ENCODE measurements around the gene KIAA0408.
A peak's percentile ranks its signal among the peaks of the same experiment; 100 is the strongest.

The KIAA0408 gene

DNA sequence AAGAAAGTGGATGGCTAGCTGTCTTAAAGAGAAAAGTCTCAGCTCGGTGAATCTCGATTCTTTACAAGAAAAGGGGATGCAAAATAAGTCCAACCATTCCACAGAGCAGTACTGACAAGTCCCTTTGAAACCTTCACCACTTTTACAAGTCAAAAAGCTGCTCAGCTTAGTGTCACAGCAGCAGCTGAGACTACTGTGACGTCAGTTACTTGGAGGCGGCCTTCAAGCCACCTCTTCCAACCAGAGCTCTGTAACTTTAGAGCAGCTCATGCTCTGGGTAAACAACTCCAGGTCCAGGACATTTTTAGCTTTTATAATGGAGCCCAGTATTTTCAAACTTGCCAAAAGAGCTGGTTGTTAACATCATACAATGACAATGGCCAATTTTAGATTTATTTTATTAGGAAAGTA lies at the start of gene KIAA0408:
Gene KIAA0408, minus strand, starts transcription at position 159 of the 411 bp plus-strand sequence. CDS start 5,408 bp downstream, outside the sequence.
- no peak for DNase-seq

DNA sequence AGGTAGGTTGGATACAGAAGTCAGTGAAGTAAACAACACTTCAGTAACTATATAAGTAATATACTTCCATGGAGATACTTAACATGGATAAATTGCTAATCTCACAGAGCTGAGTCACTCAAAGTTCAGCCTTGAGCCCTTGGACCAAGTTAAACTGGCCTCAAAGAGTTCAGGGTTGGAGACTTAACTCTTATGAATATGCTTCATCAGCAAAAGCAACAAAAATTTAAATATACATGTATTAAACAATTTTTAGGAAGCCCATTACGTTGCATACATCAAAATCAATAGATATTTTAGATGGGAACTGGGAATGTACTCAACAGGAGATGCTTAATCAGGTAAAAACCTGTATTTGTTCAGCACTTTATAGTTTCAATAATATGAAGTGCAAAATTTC lies 47.7 kb upstream of the KIAA0408 start:
- no peak for DNase-seq

DNA sequence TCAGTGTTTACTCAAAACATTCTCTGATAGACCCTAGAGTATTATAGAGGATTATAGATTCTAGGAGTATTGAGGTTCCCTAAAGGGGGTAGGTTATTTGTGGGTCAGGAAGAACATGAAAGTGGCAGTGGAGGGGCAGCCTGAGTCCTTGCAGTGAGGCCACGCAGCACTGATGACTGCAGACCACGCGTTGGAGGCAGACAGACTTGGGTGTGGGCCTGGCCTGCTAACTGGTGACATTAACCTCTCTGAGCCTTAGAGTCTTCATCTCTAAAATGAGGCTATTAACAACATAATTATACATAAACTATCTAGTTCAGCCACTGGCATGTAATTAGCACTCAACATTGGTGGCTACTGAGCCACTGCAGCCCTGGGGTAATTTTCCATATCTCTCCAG lies 43.8 kb upstream of the KIAA0408 start:
- DNase-seq: no peak

DNA sequence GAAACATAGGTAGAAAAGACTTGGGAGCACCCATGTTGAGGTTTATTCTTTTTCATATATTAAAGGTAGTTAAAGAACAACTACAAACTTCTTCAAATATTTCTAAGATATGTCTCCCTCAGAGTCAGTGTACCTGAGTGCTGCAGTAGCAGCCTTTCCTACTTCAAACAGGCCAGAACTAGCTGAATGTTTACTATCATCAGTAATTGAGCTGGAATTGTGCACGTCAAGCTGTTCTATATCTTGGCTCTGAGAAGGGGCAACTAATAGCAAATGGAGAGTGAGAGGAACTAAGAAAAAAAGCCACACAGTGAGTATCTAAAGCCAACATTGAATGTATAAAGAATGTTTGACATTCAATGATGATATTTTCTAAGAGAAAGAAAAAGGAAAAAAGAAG lies 38.2 kb upstream of the KIAA0408 start:
- DNase-seq: no peak

DNA sequence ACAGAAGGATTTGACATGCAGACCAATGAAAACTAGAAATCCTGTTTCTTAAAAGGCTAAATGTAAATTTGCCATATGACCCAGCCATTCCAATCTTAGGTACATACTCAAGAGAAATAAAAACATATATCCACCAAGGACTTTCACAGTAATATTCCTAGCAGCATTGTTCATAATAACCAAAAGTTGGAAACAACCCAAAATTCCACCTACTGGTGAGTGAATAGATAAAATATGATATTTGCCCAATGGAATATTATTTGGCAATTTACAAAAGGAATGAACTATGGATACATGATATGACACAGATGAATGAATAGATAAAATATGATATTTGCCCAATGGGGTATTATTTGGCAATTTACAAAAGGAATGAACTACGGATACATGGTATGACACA lies 37.3 kb upstream of the KIAA0408 start:
- no peak for DNase-seq

DNA sequence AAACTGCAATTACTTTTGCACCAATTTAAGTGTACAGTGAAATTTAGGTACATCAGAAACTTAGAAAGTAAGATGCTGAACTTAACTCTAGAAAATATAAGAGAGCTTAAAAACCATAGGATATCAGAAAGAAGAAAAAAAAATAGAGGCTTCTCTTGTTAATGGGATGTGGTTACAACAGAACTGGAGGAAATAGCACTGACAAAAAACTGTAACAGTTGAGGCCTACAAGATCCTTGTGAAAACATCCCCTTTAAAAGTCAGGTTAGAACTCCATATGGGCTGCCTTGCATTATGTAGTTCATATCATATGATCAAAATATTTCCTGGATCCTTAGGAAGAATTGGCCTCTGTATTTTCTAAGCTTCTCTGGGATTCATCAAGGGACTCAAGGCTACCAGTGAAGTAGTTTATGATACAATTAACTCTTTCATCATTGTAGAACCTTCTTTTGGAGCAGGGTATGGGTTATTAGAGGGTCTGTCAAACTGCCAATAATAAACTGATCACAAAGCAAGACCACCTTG lies 35.1 kb upstream of the KIAA0408 start:
- DNase-seq: no peak

DNA sequence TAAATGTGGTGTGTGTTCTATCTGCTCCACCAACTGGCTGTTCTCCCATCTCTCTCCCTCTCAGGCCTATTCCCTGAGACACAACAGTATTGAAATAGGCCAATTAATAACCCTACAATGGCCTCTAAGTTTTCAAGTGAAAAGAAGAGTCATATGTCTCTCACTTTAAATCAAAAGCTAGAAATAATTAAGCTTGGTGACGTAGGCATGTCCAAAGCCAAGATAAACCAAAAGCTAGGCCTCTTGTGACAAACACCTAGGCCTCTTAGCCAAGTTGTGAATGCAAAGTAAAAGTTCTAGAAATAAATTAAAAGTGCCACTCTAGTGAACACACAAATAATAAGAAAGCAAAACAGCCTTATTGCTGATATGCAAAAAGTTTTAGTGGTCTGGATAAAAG lies 30.1 kb upstream of the KIAA0408 start:
- no peak for DNase-seq

DNA sequence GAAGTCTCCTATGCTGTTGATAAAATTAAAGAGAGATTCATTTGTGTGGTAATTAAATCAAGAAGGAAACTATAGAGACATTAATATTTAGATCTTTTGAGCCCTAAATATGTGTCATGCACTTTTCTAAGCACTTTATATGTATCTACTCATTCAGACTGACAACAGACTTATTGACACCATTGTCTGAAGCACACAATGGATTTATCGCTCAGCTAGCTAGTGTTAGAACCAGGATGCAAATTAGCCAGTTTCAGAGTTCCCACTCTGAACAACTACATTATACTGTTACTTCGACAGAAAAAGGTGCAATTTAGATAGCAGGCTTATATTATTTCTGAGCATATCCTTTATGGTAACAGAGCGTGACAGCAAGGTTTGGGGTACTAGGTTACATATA lies 27.7 kb upstream of the KIAA0408 start:
- DNase-seq: no peak

DNA sequence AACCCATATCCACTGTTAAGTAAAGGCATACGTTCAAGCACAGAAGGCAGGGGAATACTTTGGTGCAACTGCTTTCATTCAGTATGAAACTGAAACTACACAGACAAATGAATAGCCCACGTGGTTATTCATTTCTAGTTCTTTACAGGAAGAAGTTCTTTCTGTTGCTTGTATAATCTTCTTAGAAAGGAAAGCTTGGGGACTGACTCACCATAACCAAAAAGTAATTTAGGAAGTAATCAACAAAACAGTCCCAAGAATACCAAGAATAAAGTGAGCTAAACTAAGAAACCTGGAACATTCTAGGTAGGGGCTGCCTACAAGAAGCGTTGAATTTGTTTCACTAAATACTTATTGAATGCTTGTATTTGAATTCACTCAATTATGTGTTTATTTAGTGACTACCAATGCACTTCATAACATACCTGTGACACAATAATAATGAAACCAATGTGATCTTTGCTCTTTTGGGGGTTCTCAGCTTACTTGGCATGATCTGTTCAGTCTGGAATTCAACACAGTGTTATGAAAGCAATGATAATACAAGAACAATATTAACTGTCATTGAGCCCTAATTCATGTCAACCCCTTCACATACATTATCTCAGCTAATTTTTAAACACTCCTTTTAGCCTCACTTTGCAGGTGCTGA lies 25.1 kb upstream of the KIAA0408 start:
- peak; percentile 67 to 71 for DNase-seq

DNA sequence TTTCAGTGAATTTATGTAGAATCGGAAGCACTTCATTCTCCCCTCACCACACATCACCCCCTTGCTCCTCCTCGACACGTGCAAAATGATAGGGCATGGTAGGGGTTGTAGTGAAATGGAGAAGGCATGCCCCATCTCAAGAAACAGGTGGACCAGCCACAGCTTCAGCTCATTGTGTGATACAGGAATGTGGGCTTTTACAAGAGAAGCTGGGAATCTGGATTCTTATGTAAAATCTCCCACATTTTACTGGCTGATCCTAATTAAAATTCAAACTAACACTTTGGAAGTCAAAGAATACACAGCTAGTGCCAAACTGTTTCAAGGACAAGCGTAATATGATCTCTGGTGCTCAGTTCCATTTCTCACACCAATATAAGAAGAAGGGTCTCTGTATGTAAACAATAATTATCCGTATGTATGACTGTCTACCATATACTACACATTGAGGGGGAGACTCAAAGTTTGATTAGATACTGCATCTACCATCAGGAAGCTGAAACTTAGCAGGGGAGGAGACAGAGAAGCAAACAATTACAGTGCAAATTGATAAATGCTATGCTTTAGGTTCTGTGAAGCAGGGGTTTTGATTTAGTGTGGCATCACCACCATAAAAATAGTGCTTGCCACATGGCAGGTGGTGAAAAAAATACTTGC lies 24.3 kb upstream of the KIAA0408 start:
- DNase-seq: no peak

DNA sequence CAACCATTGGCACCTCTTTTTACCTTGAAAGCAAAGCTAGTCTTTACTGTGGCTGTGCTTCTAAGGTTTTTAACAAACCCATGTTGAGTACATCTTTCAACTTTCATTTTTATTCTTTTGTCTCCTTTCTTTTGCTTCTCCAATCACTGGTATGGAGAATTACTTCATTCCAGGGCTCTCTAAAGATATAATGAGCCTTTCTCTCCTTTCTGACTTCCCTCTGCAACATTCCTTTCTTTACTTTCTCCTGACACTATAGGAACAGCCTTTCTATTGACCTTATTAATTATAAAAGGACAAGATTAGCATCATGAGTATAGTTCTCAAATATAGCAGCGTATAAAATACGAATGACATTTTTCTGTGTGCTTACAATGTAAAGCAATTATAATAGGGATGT lies 23.1 kb upstream of the KIAA0408 start:
- DNase-seq: no peak

DNA sequence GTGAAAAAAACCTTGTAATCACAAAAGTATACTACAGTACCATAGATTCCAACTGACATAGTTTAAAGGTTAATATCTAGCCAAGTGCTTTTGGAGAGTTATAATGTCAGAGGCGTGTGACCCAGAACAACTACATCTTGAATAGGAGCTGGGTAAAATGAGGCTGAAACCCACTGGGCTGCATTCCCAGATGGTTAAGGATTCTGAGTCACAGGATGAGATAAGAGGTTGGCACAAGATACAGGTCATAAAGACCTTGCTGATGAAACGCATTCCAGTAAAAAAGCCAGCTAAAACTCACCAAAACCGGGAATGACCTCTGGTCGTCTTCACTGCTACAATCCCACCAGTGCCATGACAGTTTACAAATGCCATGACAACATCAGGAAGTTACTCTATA lies 22.4 kb upstream of the KIAA0408 start:
- no peak for DNase-seq

DNA sequence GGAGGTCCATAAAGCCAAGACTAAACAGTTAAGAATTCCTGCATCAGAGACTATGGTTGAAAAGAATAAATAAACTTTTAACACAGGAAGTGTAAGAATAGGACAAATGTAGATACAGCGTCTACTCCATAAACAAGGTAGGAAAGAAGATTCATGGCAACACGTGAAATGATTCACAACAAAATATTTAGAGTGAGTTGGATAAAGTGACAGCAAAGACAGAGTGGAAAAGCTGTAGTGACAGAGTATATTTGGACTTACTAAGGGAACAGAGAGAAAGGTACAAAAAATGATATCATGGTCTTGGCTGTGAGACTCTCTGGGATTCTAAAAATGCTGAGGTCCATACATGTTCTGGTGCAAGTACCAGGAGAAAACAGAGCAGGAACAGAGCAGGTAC lies 21.9 kb upstream of the KIAA0408 start:
- DNase-seq: no peak

DNA sequence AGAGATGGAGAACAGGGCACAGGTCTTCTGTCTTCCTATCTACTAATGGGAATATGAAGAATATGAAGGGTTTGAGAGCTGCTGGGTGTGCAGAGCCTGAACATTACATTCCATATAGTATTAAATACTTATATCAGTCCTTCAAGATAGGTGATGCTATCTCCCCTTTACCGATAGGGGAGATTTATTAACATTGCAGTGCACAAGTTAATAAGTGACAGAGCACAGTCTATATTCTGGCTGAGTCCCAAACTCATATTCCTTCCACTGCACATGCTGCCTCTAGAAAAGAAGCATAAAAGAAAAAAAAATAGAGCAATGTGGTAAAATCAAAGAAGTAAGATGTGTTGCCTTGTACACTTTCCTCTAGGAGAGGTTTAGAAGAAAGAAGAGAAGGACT lies 18.5 kb upstream of the KIAA0408 start:
- DNase-seq: no peak

DNA sequence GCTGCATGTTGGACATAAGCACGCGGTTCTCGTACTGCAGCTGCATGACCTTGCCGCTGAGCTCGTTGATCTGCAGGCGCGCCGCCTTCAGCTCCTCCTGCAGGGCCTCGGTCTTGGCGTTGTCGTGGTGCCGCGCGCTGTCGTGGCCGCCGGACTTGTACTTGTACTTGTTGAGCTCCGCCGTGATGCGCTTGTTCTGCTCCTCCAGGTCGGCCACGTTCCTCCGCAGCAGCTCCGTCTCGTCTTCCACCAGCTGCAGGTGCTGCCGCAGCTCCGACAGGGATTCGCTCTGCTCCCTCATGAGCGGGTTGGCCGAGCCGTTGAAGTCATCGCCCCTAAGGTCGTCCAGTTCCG lies 16.6 kb upstream of the KIAA0408 start:
- no peak for DNase-seq

DNA sequence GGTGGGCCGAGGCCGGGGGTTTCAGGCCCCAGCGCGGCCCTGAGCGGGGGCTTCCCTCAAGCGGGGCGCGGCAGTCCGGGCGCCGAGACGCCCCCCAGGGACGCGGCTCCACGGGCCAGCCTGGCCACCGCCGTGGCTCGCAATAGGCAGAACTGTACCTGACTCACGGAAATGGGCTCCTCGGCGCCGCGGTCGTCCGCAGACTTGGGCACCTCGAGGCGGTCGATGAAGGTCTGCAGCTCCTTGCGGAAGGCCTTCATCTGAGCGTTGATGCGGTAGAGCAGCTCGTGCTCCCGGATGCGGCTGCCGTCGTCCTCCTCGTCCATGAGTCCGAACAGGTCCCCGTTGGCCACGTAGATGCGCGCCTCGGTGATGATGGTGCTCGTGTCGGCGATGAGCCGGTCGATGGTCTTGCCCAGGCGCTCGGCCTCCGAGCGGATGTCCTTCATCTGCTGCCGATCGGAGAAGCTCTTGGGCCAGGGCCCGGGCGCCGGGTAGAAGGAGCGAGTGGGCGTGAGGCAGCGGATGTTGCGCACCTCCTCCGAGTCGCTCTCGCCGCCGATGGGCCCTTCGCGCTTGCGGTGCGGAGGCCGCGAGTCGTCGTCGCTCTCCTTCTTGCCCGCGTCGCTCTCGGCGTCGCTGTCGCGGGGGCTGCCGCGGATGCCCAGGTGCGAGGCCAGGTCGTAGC lies 16.1 kb upstream of the KIAA0408 start:
- no peak for DNase-seq

DNA sequence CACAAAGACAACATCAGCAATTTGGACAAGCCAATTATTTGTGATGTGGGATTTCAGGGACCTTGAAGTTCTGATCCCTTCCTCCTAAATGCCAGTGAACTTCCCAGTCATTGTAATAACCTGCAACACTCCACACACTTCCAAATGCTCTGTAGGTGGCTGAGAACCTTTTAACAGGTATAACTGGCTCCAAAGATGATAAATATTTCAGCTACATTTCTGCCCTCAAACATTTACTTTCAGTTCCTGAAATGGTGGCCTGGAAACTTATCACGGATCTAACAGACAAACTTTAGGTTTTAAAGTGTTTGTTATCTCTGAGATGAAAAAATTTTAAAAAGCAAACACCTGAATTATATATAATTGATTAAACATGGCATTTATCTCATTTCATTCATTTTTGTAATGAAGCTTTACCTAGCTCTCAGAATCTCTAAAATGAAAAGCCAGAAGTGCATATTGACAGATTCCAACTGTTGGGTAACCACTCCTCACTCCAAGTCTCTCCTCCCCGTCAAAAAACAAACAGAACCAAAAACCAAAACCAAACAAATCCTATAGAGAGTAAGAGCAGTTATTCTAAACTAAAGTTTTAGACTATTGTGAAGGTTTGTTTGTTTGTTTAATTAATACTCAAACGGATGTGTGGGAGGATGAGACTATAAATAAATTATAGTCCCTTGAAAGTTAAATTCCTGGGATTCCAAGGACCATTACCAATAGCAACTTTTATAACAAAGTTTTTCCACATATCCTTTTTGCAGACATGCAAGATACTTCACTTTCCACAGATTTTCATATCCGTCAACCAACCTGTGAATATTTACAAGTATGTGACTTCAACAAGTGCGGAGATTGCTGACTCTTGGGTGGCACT lies 12.4 kb upstream of the KIAA0408 start:
- no peak for DNase-seq

DNA sequence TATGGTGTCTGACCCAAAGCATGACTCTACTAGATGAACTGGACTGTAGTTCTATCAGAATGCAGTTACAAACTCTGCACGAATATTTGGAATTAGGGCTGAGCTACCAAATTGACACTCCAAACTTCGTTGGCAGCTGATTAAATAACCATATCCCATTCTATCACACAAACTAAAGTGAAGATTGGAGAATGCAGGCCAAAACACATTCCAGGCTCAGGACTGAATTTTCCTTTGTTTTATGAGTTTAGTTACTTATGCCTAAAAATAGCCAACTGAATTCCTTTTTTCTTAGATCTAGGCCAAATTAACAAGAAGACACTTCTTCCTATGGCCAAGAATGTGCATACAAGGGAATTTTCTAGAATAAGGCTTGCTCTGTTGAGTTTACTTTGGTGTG lies 9.7 kb upstream of the KIAA0408 start:
- DNase-seq: no peak

DNA sequence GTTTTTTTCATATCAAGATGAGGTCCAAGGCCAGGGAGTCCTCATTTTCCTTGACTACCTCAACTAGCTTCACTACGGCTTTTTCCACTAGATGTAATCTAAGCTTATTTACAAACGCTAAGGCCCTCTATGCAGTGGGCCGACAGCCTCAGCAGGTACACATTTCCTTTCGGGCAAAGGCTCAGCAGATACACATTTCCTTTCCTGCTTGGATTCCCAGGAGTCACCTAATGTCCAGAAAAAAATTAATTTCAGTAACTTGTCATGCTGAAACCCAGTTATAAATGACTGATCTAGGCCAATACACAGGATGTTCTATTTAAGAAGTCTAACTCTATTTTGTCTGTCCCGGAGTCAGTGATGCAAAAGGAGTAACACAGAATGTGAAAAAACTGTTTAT lies 7.2 kb upstream of the KIAA0408 start:
- DNase-seq: no peak

DNA sequence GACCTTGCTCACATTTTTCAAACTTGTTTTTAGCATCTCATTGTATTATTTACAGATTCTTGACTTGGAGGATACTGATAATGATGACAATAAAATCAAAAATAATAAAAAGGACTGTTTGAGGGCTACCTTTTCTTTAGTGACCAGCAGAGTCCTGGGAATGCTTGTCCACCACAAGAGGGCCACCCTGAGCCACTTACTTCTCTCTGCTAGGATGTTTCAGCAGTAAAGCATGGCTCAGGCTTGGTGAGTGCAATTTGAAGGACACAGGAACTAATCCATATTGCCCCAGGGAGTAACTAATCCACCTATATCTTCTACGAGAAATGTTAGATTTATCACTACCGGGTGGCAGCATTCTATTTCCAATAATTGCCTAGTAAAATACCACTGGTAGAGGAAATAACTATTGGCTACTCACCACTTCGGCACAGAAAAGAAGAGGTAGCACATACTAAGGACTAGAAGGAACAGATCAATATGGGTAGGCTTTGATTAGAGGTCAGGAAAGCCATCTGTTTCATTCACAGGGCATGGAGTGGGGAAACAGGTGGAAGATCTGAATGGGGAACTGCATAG lies 5.8 kb upstream of the KIAA0408 start:
- DNase-seq: peak; percentile 43 to 75

DNA sequence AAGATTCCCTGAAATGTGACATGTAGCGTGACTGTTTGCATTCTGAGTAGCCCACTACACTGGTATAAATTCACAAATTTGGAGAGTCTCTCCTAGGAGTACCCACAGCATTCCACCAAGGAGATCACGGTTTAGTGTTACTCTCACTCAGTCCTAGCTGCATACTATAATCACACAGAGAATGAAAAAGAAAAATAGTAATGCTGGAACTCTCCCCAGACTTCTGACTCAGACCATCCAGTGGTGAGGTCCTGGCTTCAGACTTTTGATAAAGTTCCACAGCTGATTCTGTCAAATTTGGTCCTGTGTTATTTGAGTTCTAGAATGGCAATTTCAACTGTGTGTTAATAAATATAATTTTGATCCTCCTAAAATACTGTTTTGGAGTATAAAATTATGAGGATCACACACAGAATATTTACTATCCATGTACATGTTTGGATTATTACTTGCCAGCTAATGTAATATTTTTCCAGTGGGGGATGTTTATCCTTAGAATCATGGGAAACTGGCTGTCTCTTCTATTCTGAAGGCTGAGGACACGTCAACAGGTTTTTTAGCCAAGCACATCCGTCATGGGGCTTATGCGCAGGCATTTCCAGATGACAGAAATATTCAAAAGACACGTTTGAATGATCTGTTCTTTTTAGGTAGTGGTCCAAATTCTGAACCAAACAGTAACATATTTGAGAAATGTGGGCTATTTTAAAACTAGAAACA lies 5.1 kb upstream of the KIAA0408 start:
- DNase-seq: no peak

DNA sequence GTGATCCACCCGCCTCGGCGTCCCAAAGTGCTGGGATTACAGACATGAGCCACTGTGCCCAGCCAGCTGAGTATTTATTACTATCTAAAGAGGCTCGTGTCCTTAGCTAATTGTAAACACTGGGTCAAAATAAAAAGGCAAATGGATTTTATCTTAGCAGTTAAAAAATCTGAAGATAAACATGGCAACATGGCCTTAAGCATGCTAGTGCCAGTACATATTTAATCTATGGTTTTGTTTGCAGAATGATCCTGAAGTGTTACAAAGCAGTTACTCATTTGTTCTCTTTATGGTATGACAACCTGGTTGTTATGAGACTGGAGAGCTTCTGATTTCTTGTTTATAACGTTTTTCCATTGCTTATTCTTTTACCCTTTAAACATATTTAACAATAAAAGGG lies 3.9 kb upstream of the KIAA0408 start:
- DNase-seq: no peak

Measured in inflammatory macrophage treated with lipopolysaccharide for 1 hour (primary cell).